Measurements from ENCODE around the gene USP17L29.
"Not testable (repeated sequence)": the region's sequence is repeated elsewhere in the genome, so short reads cannot be mapped to it uniquely, and the experiment has no call there.

DNA sequence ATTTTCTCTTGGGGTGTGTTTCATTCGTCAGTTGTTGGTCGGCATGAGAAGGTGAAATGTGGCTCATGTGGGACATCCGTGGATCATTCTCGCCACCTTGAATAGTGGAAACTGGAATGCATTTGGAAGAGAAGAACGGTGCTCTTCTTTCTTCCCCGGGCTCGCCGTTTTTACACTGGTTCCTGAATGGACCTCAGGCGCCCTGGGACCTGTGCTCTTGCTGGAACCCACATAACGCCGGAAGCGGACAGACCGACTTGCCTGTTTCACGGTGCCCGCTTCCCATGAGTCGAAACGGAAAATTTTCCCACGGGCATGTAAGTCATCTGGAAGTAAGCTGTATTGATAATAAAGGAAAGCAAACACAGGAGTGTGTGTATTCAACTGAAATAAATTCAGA lies 2.6 kb upstream of the USP17L29 start:
- TF ChIP-seq, protein P1, sequence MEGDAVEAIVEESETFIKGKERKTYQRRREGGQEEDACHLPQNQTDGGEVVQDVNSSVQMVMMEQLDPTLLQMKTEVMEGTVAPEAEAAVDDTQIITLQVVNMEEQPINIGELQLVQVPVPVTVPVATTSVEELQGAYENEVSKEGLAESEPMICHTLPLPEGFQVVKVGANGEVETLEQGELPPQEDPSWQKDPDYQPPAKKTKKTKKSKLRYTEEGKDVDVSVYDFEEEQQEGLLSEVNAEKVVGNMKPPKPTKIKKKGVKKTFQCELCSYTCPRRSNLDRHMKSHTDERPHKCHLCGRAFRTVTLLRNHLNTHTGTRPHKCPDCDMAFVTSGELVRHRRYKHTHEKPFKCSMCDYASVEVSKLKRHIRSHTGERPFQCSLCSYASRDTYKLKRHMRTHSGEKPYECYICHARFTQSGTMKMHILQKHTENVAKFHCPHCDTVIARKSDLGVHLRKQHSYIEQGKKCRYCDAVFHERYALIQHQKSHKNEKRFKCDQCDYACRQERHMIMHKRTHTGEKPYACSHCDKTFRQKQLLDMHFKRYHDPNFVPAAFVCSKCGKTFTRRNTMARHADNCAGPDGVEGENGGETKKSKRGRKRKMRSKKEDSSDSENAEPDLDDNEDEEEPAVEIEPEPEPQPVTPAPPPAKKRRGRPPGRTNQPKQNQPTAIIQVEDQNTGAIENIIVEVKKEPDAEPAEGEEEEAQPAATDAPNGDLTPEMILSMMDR (IDR thresholded peaks at IDR 0.05), result not testable (repeated sequence)
- TF ChIP-seq POLR2A (IDR thresholded peaks at IDR 0.05), result not testable (repeated sequence)

Measured in lower leg skin (tissue), 3 donors.